IPS-15b (cell line): ENCODE data around the gene FBXW5.

Experiments used
- H3K27me3 ChIP-seq: one replicate; pipeline ENCODE4 v1.6.1; 2013; ENCODE audit warnings: low read length; ENCODE audit not compliant: control insufficient read depth, insufficient read depth
- H3K36me3 ChIP-seq: one replicate; pipeline ENCODE4 v1.6.1; 2013; ENCODE audit warnings: low read length; ENCODE audit not compliant: control insufficient read depth, insufficient read depth
- H3K4me1 ChIP-seq: one replicate; pipeline ENCODE4 v1.6.1; 2013; ENCODE audit warnings: mild to moderate bottlenecking, low read length; ENCODE audit not compliant: control insufficient read depth, insufficient read depth
- H3K4me3 ChIP-seq: one replicate; pipeline ENCODE4 v1.5.1; 2013; ENCODE audit warnings: low read depth, low read length
- H3K9ac ChIP-seq: one replicate; pipeline ENCODE4 v1.6.1; 2013; ENCODE audit warnings: low read depth, mild to moderate bottlenecking, low read length
- H3K9me3 ChIP-seq: one replicate; pipeline ENCODE4 v1.6.1; 2013; ENCODE audit warnings: mild to moderate bottlenecking, low read length; ENCODE audit not compliant: control insufficient read depth, insufficient read depth

Gene FBXW5

DNA sequence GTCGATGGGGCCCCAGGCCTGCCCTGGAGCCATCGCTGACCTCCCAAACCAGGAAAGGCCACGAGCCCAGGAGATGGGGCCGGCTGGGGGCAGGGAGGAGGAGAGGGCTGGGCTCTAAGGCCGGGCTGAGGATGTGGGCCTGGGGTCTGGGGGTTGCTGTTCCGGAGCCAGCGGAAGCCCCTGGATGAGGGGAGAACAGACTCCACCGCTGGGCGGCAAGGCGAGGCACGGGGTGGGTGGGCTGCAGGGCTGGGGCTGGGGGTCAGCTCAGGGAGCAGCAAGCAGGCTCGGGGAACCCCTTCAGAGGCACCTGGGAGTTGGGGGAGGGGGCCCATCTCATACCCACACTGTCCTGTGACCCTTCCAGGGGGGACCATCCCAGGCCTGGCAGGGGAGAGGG, 19.2 kb upstream of the FBXW5 start:
- no peaks in the 10 kb centered on the region for H3K27me3 ChIP-seq
- peaks cover 7% of the 10 kb centered on the region for H3K4me1 ChIP-seq
- no peak overlapping the region for H3K9ac ChIP-seq
- H3K9me3 ChIP-seq: no peaks in the 10 kb centered on the region
- no peak overlapping the region for H3K4me3 ChIP-seq
- no peaks in the 10 kb centered on the region for H3K36me3 ChIP-seq

DNA sequence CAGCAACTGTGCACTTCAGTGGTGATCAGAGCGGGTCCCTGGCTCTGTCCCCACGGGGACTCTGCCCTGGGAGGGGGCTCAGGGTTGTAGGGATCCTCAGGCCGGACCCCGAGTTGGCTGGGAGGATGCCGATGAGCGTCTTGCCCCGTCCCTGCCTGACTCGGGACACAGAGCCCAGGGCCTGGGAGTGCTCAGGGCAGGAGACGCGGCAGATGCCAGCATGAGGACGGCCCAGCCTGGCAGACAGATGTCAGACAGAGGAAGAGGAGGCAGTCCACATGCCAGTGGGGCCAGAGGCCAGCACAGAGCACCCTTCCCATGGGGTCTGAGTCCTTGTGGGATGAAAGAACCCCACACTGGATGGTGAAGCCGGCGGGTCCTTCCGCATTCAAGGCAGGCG, 18.8 kb upstream of the FBXW5 start:
- Histone ChIP-seq H3K27me3 (no peaks in the 10 kb centered on the region), H3K4me1 (peaks cover 7% of the 10 kb centered on the region), H3K9ac (no peak overlapping the region), H3K9me3 (no peaks in the 10 kb centered on the region), H3K36me3 (no peaks in the 10 kb centered on the region), H3K4me3 (no peak overlapping the region)

DNA sequence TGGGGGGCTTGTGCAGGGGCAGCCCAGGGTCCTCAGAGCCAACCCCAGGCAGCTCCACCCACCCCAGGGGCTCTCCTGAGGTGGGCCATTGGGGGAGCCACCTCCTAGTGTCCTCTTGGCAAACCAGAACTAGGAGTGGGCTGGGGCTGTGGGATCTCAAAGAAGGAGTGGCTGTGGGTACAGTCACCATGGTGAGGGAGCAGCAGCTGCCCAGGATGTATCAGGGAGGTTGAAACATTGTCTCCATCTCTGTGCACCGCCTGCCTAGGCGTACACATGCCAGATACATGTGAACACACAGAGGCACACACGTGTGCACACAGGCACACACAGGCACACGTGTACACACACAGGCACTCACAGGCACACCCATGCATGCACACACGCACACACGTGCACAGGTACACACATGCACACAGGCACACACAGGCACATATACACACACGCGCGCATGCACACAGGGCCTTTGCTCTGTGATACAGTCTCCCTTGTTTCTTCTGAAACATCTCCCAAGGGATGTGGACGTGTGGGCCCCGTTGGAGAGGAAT, 18.2 kb upstream of the FBXW5 start:
- Histone ChIP-seq H3K4me1 (peaks cover 7% of the 10 kb centered on the region), H3K9me3 (no peaks in the 10 kb centered on the region), H3K9ac (no peak overlapping the region), H3K27me3 (no peaks in the 10 kb centered on the region), H3K4me3 (no peak overlapping the region), H3K36me3 (no peaks in the 10 kb centered on the region)

DNA sequence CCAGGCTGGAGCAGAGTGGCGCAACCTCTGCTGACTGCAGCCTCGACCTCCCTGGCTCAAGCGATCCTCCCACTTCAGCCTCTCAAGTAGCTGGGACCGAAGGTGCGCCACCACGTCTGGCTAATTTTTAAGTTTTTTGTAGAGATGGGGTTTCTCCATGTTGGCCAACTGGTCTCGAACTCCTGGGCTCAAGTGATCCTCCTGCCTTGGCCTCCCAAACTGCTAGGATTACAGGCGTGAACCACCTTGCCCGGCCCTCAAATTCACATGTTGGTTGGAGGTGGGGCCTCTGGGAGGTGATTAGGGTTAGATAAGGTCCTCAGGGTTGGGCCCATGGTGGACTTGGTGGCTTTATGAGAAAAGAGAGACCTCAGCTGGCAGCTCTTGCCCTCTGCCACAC, 17.6 kb upstream of the FBXW5 start:
- H3K27me3 ChIP-seq: no peaks in the 10 kb centered on the region
- no peaks in the 10 kb centered on the region for H3K9me3 ChIP-seq
- H3K36me3 ChIP-seq: no peaks in the 10 kb centered on the region
- H3K4me1 ChIP-seq: peaks cover 7% of the 10 kb centered on the region
- H3K4me3 ChIP-seq: no peak overlapping the region
- no peak overlapping the region for H3K9ac ChIP-seq

DNA sequence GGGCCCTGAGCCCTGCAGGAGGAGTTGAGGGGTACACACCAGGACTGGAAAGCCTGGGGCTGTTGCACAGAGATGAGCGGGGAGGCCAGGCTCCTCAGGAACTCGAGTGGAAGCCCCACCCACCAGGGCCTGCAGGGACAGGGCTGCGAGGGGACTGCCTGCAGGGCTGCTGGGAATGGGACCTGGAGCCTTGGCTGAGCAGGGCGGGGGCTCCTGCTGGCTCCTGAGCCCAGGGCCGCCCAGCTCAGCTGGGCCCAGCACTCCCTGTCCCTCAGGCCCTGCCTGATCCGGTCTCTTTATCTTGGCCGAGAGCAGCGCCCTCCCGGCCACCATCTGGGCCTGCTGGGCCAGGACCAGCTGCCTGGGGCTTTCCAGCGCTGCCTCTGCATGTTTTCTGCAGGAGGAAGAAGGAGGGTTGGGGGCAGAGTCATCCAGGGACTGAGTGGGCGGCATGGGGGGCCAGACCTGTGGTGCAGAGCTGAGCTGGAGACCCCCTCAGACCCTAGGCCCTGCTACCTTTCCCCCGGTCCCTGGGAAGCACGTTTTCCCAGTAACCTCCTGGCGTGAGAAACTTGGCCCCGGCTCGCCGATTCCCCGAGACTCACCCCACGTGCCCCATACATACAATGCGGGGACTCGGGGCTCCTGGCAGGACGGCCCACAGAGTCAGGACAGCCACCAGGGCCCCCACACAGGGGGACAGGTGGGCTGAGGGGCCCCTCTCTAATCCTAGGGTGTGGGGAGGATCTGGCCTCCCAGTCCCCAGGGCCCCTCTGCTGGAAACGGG, 16.9 kb upstream of the FBXW5 start:
- Histone ChIP-seq H3K4me1 (peaks cover 7% of the 10 kb centered on the region), H3K9me3 (no peaks in the 10 kb centered on the region), H3K36me3 (no peaks in the 10 kb centered on the region), H3K4me3 (no peak overlapping the region), H3K27me3 (no peaks in the 10 kb centered on the region), H3K9ac (no peak overlapping the region)

DNA sequence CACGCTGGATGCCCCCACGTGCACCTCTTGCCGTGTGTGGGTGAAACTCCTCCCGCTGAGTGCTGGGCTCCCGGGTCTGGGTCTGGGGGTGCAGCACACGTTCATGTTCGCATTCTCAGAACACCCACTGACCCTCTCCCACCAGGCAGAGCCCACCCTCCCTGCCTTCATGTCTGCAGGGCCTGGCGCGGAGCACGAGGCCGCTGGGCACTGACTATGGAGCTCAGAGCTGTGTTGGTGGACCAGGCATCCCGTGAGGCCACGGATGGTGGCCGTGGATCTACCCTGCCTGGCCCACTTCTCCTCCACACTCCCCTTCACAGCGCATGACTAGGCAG, 16.4 kb upstream of the FBXW5 start:
- Histone ChIP-seq H3K9me3 (no peaks in the 10 kb centered on the region), H3K4me1 (peaks cover 3% of the 10 kb centered on the region), H3K27me3 (no peaks in the 10 kb centered on the region), H3K9ac (no peak overlapping the region), H3K36me3 (no peaks in the 10 kb centered on the region), H3K4me3 (no peak overlapping the region)

DNA sequence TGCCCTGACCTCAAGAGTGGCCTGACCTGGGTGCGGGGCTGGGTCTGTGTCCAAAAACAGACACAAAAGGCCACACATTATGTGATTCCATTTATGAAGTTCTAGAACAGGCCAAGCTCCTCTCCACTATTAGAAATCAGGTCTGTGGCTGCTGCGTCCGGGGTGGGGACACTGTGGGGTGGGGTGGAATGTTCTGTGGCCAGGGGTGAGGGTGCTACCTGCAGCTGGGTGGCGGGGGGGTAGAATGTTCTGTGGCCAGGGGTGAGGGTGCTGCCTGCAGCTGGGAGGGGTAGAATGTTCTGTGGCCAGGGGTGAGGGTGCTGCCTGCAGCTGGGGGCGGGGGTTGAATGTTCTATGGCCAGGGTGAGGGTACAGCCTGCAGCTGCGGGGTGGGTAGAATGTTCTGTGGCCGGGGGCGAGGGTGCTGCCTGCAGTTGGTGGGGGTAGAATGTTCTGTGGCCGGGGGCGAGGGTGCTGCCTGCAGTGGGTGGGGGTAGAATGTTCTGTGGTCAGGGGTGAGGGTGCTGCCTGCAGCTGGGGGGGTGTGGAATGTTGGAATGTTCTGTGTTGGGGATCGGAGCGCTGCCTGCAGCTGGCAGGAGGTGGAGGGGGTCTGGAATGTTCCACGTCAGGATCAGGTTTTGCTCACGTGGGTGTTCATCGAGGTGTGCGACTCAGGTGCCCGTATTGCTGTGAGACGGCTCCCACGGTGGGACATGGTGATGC, 15.8 kb upstream of the FBXW5 start:
- no peaks in the 10 kb centered on the region for H3K27me3 ChIP-seq
- no peaks in the 10 kb centered on the region for H3K4me1 ChIP-seq
- no peak overlapping the region for H3K9ac ChIP-seq
- no peaks in the 10 kb centered on the region for H3K9me3 ChIP-seq
- no peaks in the 10 kb centered on the region for H3K36me3 ChIP-seq
- H3K4me3 ChIP-seq: no peak overlapping the region

DNA sequence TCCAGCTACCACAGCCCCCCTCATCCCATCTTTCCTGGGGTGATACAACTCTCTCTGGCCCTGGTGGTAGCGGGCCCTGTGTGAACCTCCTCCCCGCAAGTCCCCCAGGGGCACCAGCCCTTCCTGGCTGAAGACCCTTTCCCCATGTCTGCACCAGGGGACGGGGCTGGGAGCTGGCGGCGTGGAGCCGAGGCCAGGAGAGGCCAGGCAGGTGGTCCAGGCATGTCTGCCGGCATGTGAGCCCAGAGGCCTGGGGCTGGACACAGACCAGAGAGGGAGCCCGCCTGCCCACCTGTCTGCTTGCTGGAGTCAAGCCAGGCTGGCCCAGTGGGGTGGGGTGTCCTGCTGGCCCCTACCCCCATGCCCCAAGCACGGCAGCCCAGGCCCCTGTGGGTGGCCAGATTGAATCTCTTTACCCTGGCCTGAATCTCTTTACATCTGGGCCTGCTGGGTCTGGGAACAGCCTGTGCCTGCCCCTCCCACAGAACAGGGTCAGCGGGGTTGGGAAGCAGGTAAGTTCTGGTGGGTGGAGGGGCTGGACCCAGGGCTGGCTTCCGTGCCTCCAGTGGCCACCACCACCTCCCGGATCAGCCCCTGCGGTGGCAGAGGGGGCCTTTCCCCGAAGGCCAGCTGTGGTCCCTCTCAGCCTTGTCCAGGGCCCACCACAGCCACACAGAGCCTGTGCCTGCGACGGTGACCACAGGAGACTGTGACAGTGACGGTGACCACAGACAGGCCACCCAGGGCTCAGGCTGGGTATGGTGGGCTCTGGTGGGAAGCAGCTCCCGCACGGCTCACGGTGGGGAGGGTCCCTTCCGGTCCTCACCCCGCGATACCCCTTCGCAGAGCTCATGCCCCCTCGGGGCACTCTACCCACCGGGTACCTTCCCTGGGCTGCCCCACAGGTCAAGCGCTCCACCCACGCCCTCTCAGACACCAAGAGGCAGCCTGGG, 14.6 kb upstream of the FBXW5 start:
- Histone ChIP-seq H3K9me3 (no peaks in the 10 kb centered on the region), H3K9ac (no peak overlapping the region), H3K4me3 (no peak overlapping the region), H3K27me3 (no peaks in the 10 kb centered on the region), H3K4me1 (no peaks in the 10 kb centered on the region), H3K36me3 (no peaks in the 10 kb centered on the region)

DNA sequence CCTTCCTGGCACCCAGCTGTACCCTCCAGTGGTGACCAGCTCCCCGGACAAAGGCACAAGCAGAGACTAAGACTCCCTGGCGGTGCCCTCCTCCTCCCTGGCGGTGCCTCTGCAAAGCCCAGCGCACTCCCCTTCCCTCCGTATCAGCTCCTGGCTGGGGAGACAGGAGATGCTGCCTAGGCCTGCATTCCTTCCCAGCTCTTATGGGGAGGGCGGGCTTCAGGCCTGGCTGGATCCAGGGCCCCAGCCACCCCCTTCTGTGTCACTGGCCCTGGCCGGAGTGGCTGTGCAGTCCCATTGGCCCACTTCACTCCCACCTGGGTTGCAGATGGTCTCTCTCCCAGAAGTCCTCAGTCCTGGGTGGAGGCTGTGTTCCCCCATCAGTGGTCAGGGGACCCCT, 13.9 kb upstream of the FBXW5 start:
- Histone ChIP-seq H3K36me3 (no peaks in the 10 kb centered on the region), H3K9me3 (no peaks in the 10 kb centered on the region), H3K4me1 (no peaks in the 10 kb centered on the region), H3K9ac (no peak overlapping the region), H3K4me3 (no peak overlapping the region), H3K27me3 (no peaks in the 10 kb centered on the region)

DNA sequence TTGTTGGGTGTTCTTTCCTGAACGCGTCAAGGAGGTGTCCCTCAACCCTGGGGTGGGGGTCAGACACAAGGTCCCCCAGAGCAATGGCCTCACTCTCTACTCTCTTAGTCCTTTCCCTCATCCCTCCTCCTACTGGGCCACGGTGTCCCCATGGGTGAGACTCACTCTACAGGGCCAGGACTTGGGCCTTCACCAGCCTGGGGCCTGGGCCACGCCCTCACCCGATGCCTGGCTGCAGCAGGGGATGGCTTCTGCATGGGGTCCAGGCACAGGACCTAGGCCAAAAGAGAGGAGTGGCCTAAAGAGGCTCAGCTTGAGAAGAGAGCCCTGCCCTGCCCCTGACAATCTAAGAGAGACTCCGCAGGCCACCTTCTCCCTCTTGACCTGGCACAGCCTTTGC, 13.4 kb upstream of the FBXW5 start:
- H3K36me3 ChIP-seq: no peaks in the 10 kb centered on the region
- H3K4me3 ChIP-seq: no peak overlapping the region
- H3K27me3 ChIP-seq: no peaks in the 10 kb centered on the region
- no peak overlapping the region for H3K9ac ChIP-seq
- H3K9me3 ChIP-seq: no peaks in the 10 kb centered on the region
- H3K4me1 ChIP-seq: no peaks in the 10 kb centered on the region

DNA sequence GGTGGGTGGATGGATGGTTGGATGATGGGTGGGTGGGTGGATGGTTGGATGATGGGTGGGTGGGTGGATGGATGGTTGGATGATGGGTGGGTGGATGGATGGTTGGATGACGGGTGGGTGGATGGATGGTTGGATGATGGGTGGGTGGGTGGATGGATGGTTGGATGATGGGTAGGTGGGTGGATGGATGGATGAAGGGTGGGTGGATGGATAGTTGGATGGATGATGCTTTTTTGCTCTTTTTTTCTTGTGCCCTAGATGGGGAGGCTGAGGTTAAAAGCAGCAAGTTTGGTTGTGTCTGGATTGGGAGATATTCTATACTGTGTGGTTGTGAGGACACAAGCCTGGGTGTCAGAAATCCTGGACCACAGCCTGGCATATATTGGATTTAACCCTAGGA, 12.9 kb upstream of the FBXW5 start:
- H3K9me3 ChIP-seq: no peaks in the 10 kb centered on the region
- no peak overlapping the region for H3K9ac ChIP-seq
- no peak overlapping the region for H3K4me3 ChIP-seq
- no peaks in the 10 kb centered on the region for H3K27me3 ChIP-seq
- H3K36me3 ChIP-seq: no peaks in the 10 kb centered on the region
- no peaks in the 10 kb centered on the region for H3K4me1 ChIP-seq
